KOPT-K1 (cell line): ENCODE results near the gene CEP63.
"Not testable (repeated sequence)": the region's sequence is repeated elsewhere in the genome, so short reads cannot be mapped to it uniquely, and the experiment has no call there.

ENCODE experiments used
- H3K27ac ChIP-seq: fragments of 200-600 bp; sonication (generic); 2 replicates; pipeline ENCODE4 v1.5.1; 2016; ENCODE audit warnings: antibody characterized with exemption, mild to moderate bottlenecking, low read depth, low read length; ENCODE audit not compliant: poor library complexity, severe bottlenecking
- H3K36me3 ChIP-seq: fragments of 200-600 bp; sonication (generic); 2 replicates; pipeline ENCODE4 v1.5.1; 2017; ENCODE audit warnings: antibody characterized with exemption, mild to moderate bottlenecking, low read length, moderate library complexity; ENCODE audit not compliant: insufficient read depth
- H3K9me3 ChIP-seq: fragments of 200-600 bp; sonication (generic); 2 replicates; pipeline ENCODE4 v1.5.1; 2017; ENCODE audit warnings: antibody characterized with exemption, low read length, mild to moderate bottlenecking; ENCODE audit not compliant: insufficient read depth, poor library complexity, severe bottlenecking

CEP63 gene

DNA sequence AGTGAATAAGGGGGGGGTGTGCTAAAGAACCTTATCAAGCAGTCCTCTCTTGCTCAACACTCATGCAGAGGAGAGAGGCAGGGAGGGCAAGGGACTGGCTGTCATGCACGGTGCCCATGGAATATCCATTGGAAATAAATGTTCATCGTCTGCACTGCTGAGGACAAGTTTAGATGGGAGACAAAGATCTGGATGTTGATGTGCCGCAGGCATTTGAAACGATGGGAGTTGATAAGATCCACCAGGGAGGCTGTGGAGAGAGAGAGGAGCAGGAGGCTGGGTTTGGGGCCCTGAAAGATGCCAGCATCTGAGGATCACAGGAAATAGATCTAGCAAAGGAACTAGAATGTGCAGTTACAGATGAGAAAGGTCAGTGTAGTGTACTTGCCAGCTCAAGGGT is 76.2 kb downstream of the CEP63 start:
- Histone ChIP-seq H3K27ac (no peak overlapping the region), H3K9me3 (no peaks in the 10 kb centered on the region), H3K36me3 (peaks cover 52% of the 10 kb centered on the region)

DNA sequence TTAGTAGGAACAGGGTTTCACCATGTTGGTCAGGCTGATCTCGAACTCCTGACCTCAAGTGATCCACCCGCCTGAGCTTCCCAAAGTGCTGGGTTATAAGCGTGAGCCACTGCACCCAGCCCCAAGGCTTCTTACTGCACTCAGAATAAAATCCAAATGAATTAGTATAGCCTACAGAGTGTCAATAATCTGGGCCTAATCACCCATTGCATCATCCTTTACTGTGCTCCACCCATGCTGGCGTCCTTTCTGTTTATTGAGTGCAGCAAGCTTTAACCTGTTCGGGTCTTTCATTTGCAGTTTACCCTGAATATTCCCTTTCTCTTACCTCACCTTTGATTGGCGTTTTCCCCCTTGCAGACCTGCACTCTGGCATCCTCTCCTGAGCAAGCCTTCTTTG is 77.7 kb downstream of the CEP63 start:
- Histone ChIP-seq H3K9me3 (peaks cover 4% of the 10 kb centered on the region), H3K27ac (no peak overlapping the region), H3K36me3 (peaks cover 49% of the 10 kb centered on the region)

DNA sequence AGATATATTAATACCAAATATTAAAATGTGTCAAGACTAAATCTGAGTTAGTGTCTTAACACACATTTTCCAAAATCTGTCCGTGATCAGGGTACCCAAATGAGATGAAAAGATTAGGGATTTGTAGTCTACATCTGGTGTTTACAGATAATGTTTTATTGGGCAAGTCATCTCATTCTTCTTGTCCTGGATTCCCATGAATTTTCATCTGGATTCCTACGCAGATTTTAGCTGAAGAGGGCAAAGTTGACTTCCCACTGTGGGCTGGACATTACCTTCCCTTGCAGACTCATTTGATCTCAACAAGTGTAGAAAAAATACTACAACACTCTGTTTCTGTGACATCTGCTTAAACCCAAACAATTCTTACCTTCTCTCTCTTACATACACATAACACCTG is 79.1 kb downstream of the CEP63 start:
- Histone ChIP-seq H3K9me3 (peaks cover 18% of the 10 kb centered on the region), H3K36me3 (peaks cover 35% of the 10 kb centered on the region), H3K27ac (no peak overlapping the region)

DNA sequence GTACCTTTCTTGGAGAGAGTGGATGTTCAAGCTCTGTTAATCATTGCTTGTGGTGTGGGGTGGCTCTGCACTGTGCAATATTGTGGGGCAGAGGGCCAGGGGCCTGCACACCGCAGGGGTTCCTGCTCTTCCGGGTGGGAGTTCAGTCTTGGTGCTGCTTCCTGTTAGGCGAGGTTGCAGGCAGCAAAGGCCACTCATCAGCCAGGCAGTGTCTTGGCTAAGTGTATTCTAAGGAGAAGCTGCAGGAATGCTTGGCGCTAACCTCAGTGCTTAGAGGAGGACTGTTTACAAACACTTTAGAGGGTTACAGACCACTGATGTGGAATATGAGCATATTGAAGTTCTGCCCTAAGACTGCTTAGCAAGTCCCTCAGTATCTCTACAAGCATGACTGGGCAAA is 81.7 kb downstream of the CEP63 start:
- Histone ChIP-seq H3K9me3 (peaks cover 31% of the 10 kb centered on the region), H3K36me3 (peaks cover 15% of the 10 kb centered on the region; the same call in 1 of the 2 replicates), H3K27ac (no peak overlapping the region)

DNA sequence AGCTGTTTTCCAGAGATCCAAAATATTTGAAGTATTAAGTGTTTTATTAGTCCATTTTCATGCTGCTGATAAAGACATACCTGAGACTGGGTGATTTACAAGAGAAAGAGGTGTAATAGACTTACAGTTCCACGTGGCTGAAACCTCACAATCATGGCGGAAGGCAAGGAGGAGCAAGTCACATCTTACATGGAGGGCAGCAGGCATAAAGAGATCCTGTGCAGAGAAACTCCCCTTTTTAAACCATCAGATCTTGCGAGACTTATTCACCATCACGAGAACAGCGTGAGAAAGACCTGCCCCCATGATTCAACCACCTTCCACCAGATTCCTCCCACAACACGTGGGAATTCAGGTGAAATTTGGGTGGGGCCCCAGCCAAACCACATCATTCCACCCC is 82.9 kb downstream of the CEP63 start:
- Histone ChIP-seq H3K9me3 (peaks cover 34% of the 10 kb centered on the region), H3K36me3 (peaks cover 10% of the 10 kb centered on the region; the same call in 1 of the 2 replicates), H3K27ac (no peak overlapping the region)

GRCh38 chr3:134569899-134570298 is 84.0 kb downstream of the CEP63 start:
- H3K27ac ChIP-seq, H3K36me3 ChIP-seq: not testable (repeated sequence)
- H3K9me3 ChIP-seq, result peaks cover 34% of the 10 kb centered on the region

- Histone ChIP-seq H3K36me3 (no peaks in the 10 kb centered on the region), H3K9me3 (peaks cover 3% of the 10 kb centered on the region), H3K27ac (no peak overlapping the region)
These were observed 90.6 kb downstream of the CEP63 start for GRCh38 chr3:134576426-134576825.

GRCh38 chr3:134576831-134577230 is 91.0 kb downstream of the CEP63 start:
- H3K36me3 ChIP-seq, result no peaks in the 10 kb centered on the region

DNA sequence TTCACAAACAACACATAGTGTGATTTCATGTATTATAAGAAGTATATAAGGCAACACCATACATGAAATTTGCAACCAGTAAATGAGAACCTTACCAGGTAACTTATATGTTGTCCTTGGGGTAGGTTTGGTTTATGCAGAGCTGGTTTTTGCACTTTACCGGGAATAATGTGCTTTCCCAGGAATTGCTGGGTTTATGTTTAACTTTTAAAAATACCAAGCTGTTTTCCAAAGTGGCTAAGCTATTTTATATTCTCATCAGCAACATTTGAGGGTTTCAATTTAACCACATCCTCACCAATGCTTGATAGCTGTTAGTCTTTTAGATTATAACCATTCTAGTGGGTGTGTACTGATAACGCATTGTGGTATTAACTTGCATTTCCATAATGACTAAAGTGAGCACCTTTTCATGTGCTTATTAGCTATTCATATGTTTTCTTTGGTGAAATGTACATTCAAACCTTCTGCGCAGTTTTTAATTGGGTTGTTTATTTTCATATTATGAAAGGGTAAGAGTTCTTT is 93.3 kb downstream of the CEP63 start:
- no peak overlapping the region for H3K27ac ChIP-seq
- no peaks in the 10 kb centered on the region for H3K9me3 ChIP-seq
- no peaks in the 10 kb centered on the region for H3K36me3 ChIP-seq

More at GRCh38 chr3:134576831-134577230, 91.0 kb downstream of the CEP63 start:
- Histone ChIP-seq H3K9me3 (peaks cover 3% of the 10 kb centered on the region), H3K27ac (no peak overlapping the region)

- Histone ChIP-seq H3K9me3 (no peaks in the 10 kb centered on the region), H3K27ac (no peak overlapping the region), H3K36me3 (no peaks in the 10 kb centered on the region)
These were observed 104.9 kb downstream of the CEP63 start for GRCh38 chr3:134590766-134591165.

DNA sequence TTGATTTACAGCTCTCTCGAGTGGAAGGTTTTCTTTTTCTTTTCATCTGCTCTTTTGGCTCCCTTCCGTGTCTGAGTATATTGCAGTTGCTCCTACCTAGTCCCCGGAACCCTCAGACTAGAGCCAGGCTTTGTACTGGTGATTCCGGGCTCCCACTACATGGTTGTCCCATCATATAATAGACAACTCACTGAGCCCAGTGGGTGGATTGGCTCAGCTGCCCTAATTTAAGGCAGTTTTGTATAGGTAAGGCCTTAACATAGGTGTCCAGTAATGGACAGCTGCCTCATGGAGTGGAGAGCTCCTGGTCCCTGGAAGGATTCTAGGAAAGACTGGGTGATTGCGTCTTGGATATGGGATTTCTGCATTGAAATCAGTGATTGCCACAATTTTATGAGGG is 106.9 kb downstream of the CEP63 start:
- no peak overlapping the region for H3K27ac ChIP-seq

GRCh38 chr3:134594331-134594741 is 108.5 kb downstream of the CEP63 start:
- Histone ChIP-seq H3K27ac (no peak overlapping the region), H3K9me3 (no peaks in the 10 kb centered on the region), H3K36me3 (no peaks in the 10 kb centered on the region)

More for the DNA sequence above, 106.9 kb downstream of the CEP63 start:
- Histone ChIP-seq H3K9me3 (no peaks in the 10 kb centered on the region), H3K36me3 (no peaks in the 10 kb centered on the region)

DNA sequence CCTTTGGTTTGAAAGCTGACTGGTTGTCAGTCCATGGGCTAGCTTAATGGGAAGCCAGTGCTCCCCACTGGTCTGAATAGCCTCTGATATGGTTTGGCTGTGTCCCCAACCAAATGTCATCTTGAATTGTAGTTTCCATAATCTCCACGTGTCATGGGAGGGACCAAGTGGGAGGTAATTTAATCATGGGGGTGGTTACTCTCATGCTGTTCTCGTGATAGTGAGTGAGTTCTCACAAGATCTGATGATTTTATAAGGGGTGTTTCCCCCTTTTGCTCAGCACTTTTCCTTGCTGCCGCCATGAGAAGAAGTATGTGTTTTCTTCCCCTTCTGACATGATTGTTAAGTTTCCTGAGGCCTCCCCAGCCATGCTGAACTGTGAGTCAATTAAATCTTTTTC is 109.1 kb downstream of the CEP63 start:
- H3K9me3 ChIP-seq, H3K27ac ChIP-seq, H3K36me3 ChIP-seq: not testable (repeated sequence)

GRCh38 chr3:134597390-134597970 is 111.6 kb downstream of the CEP63 start:
- H3K27ac ChIP-seq, result no peak overlapping the region
- H3K36me3 ChIP-seq, result no peaks in the 10 kb centered on the region

GRCh38 chr3:134598763-134599545 is 113.1 kb downstream of the CEP63 start:
- H3K27ac ChIP-seq, result no peak overlapping the region
- H3K9me3 ChIP-seq, result no peaks in the 10 kb centered on the region
- H3K36me3 ChIP-seq, result no peaks in the 10 kb centered on the region

More at GRCh38 chr3:134597390-134597970, 111.6 kb downstream of the CEP63 start:
- no peaks in the 10 kb centered on the region for H3K9me3 ChIP-seq

DNA sequence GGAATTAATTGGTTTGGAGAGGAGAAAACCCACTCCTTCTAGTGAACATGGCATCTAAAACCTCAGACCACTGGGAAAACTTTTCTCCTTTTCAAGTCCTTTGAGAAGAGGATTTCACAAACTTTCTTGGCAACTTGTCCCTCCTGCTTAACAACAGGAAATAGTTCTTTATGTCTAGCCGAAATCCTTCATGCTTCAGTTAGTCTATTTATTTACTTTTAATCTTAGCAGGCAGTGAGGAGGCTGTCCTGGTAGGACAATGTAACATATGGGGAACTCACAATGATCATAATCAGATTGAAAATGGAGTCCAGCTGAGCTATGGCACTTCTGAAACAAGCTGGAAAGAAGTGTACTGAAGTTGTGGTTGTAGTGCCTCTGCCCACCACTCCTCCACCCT is 114.3 kb downstream of the CEP63 start:
- H3K36me3 ChIP-seq, result no peaks in the 10 kb centered on the region
- no peaks in the 10 kb centered on the region for H3K9me3 ChIP-seq
- no peak overlapping the region for H3K27ac ChIP-seq
